IPS DF 6.9 (cell line): ENCODE data around the gene SLC22A8.
"Not testable (repeated sequence)": the region's sequence is repeated elsewhere in the genome, so short reads cannot be mapped to it uniquely, and the experiment has no call there.

Source experiments
- DNase-seq: peaks from one replicate; pipeline ENCODE4 v3.0.0-alpha.2; 2013; ENCODE audit warnings: low read depth, low spot score
- H3K27ac ChIP-seq: one replicate; pipeline ENCODE4 v1.5.1; 2013; ENCODE audit warnings: low read length, control low read depth
- H3K27me3 ChIP-seq: 2 replicates; pipeline ENCODE4 v1.6.1; 2013; ENCODE audit warnings: mild to moderate bottlenecking, low read length; ENCODE audit not compliant: control insufficient read depth, insufficient read depth
- H3K36me3 ChIP-seq: 2 replicates; pipeline ENCODE4 v1.6.1; 2013; ENCODE audit warnings: low read length; ENCODE audit not compliant: control insufficient read depth, insufficient read depth
- H3K4me1 ChIP-seq: 2 replicates; pipeline ENCODE4 v1.6.1; 2013; ENCODE audit warnings: low read length; ENCODE audit not compliant: control insufficient read depth, insufficient read depth
- H3K4me3 ChIP-seq: 2 replicates; pipeline ENCODE4 v1.5.1; 2013; ENCODE audit warnings: mild to moderate bottlenecking, low read length
- H3K9me3 ChIP-seq: 2 replicates; pipeline ENCODE4 v1.6.1; 2013; ENCODE audit warnings: low read length, inconsistent platforms; ENCODE audit not compliant: control insufficient read depth, insufficient read depth
- WGBS: extraction: QIAGEN DNeasy Blood & Tissue Kit; methylation state at CpG from one replicate; pipeline ENCODE4 v1.1.7; 2013; ENCODE audit warnings: mixed read lengths, missing lambda C conversion rate; ENCODE audit not compliant: insufficient read length, insufficient coverage; 5-methylcytosine and 5-hydroxymethylcytosine counted together

The SLC22A8 gene, protein sequence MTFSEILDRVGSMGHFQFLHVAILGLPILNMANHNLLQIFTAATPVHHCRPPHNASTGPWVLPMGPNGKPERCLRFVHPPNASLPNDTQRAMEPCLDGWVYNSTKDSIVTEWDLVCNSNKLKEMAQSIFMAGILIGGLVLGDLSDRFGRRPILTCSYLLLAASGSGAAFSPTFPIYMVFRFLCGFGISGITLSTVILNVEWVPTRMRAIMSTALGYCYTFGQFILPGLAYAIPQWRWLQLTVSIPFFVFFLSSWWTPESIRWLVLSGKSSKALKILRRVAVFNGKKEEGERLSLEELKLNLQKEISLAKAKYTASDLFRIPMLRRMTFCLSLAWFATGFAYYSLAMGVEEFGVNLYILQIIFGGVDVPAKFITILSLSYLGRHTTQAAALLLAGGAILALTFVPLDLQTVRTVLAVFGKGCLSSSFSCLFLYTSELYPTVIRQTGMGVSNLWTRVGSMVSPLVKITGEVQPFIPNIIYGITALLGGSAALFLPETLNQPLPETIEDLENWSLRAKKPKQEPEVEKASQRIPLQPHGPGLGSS

DNA sequence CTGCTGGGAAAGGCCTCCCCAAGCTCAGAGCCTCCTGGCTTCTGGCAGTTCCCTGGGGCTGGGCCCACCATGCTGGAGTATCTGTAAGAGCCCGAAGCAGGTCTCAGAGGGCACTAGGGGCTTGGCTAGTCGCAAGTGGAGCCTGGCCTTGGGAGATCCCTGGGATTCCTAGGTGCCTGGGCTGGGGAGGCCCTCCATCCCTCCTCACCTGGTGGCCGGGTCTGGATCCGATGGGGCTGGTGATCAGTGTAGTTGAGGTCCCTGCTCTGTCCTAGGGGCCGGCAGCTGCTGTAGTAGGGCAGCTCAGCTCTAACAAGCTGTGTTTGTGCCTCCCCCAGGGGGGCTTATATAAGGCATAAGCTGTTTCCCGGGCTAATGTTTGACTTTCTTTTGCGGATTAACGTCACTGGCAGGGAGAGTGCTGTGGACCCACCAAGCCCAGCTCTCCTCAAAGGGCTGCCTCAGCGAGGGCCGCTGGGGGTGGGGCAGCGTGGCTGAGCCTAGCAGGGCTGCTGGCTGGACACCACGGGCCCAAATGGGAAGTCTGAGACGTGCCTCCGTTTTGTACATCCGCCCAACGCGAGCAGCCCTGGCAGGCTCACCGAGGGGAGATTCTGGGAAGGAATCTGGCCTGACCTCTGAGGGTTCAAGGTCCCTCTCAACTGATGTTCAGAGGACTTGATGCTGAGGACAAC is at the start of gene SLC22A8:
Gene SLC22A8 (minus strand): TSS at position 321 of the 695 bp plus-strand sequence. CDS start 883 bp downstream, outside the sequence.
- Histone ChIP-seq H3K9me3 (no peaks in the 10 kb centered on the region), H3K4me1 (peaks cover 6% of the 10 kb centered on the region), H3K36me3 (no peaks in the 10 kb centered on the region), H3K27me3 (no peaks in the 10 kb centered on the region), H3K4me3 (no peak within 1 kb of the TSS), H3K27ac (no peak within 1 kb of the TSS)
- no CpG with 5 or more reads among the region's 18 CpGs for WGBS
- no peak for DNase-seq

DNA sequence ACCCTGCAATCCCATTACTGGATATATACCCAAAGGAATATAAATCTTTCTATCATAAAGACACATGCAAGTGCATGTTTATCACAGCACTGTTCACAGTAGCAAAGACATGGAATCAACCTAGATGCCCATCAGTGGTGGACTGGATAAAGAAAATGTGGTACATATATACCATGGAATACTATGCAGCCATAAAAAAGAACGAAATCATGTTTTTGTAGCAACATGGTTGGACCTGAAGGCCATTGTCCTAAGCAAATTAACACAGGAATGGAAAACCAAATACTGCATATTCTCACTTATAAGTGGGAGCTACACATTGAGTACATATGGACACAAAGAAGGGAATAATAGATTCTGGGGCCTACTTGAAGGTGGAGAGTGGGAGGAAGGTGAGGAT is 30.6 kb upstream of the SLC22A8 start:
- H3K36me3 ChIP-seq, H3K4me1 ChIP-seq, DNase-seq, H3K27ac ChIP-seq, H3K27me3 ChIP-seq, H3K4me3 ChIP-seq, H3K9me3 ChIP-seq: not testable (repeated sequence)
- WGBS: no CpG with 5 or more reads among the region's 1 CpG

DNA sequence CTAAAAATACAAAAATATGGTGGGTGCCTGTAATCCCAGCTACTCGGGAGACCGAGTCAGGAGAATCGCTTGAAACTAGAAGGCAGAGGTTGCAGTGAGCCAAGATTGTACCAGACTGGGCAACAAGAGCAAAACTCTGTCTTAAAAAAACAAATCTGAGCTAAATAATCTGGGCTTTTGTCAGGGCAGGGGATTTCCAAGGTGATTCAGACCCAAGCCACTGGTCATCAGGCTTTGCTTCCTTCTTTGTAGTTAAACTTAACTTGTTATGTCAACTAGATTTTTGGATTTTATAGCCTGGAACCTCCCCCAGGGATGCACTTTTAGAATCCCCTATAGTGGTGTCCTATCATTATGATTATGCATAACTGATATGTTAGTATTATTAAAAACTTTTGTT is 27.0 kb upstream of the SLC22A8 start:
- DNase-seq: no peak
- no CpG with 5 or more reads among the region's 3 CpGs for WGBS
- H3K4me1 ChIP-seq: no peaks in the 10 kb centered on the region
- no peaks in the 10 kb centered on the region for H3K9me3 ChIP-seq
- H3K27ac ChIP-seq: no peak overlapping the region
- no peak overlapping the region for H3K4me3 ChIP-seq
- no peaks in the 10 kb centered on the region for H3K36me3 ChIP-seq
- H3K27me3 ChIP-seq: no peaks in the 10 kb centered on the region

DNA sequence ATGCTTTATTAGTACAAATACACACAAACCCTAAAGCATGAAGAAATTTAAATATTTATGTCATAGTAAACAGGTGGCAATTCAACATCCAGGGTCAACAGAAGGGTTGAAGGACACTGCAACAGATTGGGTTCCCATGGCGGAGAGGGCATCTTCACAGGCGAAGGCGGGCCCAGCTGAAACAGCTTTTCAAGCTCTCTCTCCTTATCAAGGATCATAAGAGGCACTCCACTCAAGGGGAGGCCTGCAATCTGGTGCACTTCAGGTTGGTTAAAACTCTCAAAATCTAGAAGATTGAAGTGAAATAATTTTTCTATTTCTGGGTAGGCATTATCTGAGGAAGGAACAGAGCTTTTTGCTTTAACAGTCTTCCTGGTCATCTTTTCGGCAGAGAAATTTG is 16.8 kb upstream of the SLC22A8 start:
- no peaks in the 10 kb centered on the region for H3K9me3 ChIP-seq
- no CpG with 5 or more reads among the region's 4 CpGs for WGBS
- no peaks in the 10 kb centered on the region for H3K27me3 ChIP-seq
- no peak overlapping the region for H3K27ac ChIP-seq
- no peaks in the 10 kb centered on the region for H3K4me1 ChIP-seq
- no peaks in the 10 kb centered on the region for H3K36me3 ChIP-seq
- DNase-seq: no peak
- no peak overlapping the region for H3K4me3 ChIP-seq

DNA sequence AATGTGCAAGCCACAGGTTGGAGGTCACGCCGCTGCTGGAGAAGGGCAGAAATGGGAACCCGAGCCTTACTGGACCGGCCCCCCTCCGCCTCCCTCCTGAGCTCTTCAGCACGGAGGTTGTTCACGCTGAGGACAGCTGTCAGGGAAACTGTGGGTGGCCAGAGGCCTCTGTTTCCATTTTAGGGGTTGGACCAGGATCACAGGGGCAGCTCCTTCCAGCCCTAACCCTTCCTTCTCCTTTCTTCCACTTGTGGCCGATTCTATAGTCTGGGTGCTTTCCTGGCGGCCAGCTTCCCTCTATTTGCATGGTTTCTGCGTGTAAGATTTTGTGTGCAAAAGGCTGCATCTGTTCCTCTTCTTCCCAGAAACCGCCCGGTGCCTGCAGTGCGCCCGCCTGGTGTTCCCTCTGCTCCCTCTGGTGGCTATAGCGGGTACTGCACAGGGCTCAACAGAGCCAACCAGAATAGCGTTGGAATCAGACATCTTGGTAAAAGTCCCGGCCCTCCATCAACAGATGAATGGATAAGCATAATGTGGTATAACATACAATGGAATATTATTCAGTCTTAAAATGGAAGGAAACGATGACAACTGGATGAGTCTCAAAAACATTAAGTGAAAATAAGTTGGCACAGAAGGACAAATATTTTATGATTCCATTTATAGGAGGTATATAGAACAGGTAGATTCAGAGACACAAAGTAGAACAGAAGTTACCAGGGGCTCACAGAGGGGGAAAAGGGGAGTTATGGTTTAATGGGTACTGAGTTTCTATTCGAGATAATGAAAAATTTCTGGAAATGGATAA is 8.4 kb upstream of the SLC22A8 start:
- H3K36me3 ChIP-seq: no peaks in the 10 kb centered on the region
- H3K27me3 ChIP-seq: no peaks in the 10 kb centered on the region
- no CpG with 5 or more reads among the region's 19 CpGs for WGBS
- no peaks in the 10 kb centered on the region for H3K9me3 ChIP-seq
- H3K27ac ChIP-seq: no peak overlapping the region
- H3K4me3 ChIP-seq: no peak overlapping the region
- peak; percentile 55 for DNase-seq
- 0 out of 2 replicates have a peak, but pooled peaks cover 1% of the 10 kb centered on the region for H3K4me1 ChIP-seq

DNA sequence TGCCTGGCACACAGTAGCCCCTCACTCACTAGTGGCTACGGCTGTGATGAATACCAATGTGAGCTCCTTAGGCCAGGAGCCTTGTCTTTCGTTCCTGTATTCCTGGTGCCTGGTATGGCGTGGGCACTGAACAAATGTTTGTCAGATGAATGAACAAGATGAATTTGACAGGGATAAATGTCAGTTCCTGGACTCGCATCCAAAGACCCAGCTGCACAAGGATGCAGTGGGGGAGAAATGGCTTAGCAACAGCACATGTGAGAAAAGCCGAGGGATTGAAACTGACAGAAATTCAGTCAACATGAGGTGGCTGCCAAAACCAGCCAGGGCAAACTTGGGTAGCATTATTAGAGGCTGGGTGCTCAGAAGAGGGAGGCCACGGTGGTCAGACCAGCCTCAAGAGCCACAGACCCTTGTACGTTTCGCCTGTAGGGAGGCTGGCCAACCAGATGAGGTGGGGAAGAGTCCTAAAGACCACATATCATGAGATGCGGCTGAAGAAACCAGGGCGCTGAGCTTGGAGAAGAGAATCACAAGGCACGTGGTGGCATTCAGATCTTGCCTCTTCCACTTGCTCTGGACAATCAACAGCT is 7.7 kb upstream of the SLC22A8 start:
- 0 out of 2 replicates have a peak, but pooled peaks cover 1% of the 10 kb centered on the region for H3K4me1 ChIP-seq
- WGBS: no CpG with 5 or more reads among the region's 11 CpGs
- H3K36me3 ChIP-seq: no peaks in the 10 kb centered on the region
- no peaks in the 10 kb centered on the region for H3K27me3 ChIP-seq
- no peak for DNase-seq
- H3K27ac ChIP-seq: no peak overlapping the region
- no peak overlapping the region for H3K4me3 ChIP-seq
- no peaks in the 10 kb centered on the region for H3K9me3 ChIP-seq

DNA sequence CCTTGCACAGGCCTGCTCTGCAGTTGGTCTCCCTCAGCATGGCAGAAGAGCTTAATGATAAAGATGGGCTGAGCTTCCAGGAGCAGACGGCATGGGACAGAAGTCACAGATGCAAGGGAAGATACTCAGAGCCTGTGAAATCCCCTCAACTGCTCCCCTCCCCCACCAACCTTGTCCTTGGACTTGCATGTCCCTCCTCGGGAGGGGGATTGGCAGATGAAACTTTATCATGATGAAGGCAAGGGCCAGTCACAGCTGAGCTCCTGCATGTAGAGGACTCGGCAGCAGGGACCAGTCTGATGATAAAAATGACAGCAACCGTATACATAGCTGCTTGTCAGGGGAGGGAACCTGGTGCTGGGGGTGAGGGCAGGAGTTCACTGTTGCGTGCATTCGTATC is 6.8 kb upstream of the SLC22A8 start:
- Histone ChIP-seq H3K27me3 (no peaks in the 10 kb centered on the region), H3K27ac (no peak overlapping the region), H3K4me1 (0 out of 2 replicates have a peak, but pooled peaks cover 1% of the 10 kb centered on the region), H3K4me3 (no peak overlapping the region), H3K9me3 (no peaks in the 10 kb centered on the region), H3K36me3 (no peaks in the 10 kb centered on the region)
- no peak for DNase-seq
- no CpG with 5 or more reads among the region's 6 CpGs for WGBS

DNA sequence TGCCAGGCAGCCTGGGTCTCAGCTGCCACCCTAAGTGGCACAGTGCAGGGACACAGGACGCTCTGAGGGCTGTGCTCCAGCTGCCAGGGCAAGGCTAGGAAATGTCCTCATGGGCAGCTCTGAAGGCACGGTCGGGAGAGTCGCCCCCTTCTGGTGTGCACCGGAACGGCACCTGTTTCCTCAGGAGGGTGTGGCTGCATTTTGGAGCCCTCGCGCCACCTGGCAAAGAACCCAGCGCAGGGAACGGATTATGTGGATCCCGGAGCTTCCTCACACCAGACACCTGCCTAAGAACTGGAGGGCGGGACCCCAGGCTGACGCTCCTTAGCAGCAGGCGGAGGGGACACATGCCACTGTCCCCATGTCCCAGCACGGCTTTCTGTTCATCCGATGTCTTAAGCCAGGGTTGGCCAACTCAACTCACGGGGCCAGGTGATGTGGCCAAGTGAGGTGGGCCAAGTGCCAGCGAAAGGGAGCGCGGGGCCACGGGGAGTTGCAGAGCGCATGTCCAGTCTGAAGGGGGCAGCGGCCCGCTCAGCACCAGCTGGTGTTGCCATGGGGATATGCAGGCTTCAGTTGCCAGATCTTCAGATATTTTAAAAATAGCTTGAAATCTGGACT is 5.1 kb upstream of the SLC22A8 start:
- no peaks in the 10 kb centered on the region for H3K36me3 ChIP-seq
- no peaks in the 10 kb centered on the region for H3K9me3 ChIP-seq
- peaks cover 3% of the 10 kb centered on the region for H3K4me1 ChIP-seq
- DNase-seq: peak; percentile 58
- no peak overlapping the region for H3K4me3 ChIP-seq
- H3K27ac ChIP-seq: no peak overlapping the region
- H3K27me3 ChIP-seq: no peaks in the 10 kb centered on the region
- WGBS: no CpG with 5 or more reads among the region's 24 CpGs

DNA sequence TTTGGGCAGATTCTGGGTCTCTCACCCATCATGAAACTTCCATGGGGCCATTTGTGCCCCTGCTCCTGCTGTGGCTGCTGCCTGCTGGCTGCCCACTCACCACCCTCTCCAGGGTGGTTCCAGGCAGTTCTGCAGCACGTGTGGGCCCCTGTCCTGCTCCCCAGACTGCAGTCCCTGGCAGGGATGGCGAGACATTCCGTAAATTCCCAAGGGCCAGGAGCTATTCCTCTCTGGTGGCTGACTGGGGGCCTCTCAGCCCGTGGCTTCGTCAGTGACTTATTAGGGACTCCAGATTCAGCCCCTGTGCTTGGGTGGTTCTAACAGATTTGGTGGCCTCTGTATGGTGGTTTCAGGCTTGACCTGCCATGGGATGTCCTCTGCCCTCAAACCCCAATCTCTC is 3.9 kb upstream of the SLC22A8 start:
- no peaks in the 10 kb centered on the region for H3K9me3 ChIP-seq
- no peaks in the 10 kb centered on the region for H3K27me3 ChIP-seq
- no peak overlapping the region for H3K27ac ChIP-seq
- no peaks in the 10 kb centered on the region for H3K36me3 ChIP-seq
- no CpG with 5 or more reads among the region's 5 CpGs for WGBS
- DNase-seq: no peak
- H3K4me3 ChIP-seq: no peak overlapping the region
- peaks cover 3% of the 10 kb centered on the region for H3K4me1 ChIP-seq
